Natural killer cell (primary cell): ENCODE measurements around the gene AVP. TPM values are rescaled to one million over a fixed set of nuclear protein-coding genes. Genes with fewer than 3 reads are reported as not detected.
"Not testable (repeated sequence)": the region's sequence is repeated elsewhere in the genome, so short reads cannot be mapped to it uniquely, and the experiment has no call there.

Experiments used
- ATAC-seq, 3 donors: fragments of 150-1000 bp in 2 of 3; fragments of 200-7000 bp in 1 of 3; cut with Tn5 transposase; 1 replicate in 1 of 3; 2 replicates in 2 of 3; pipeline ENCODE4 v1.10.0; 2021; ENCODE audit warnings: mild to moderate bottlenecking in 2 of 3, moderate library complexity in 2 of 3
- DNase-seq, 2 donors: peaks; one replicate each; pipeline versions ENCODE4 v3.0.0 to v3.0.0-alpha.2; 2013 to 2021; ENCODE audit warnings: mixed read lengths in 1 of 2
- H3K27ac ChIP-seq: one replicate; pipeline ENCODE4 v1.5.1; 2013; ENCODE audit warnings: mild to moderate bottlenecking, low read length
- H3K27me3 ChIP-seq: one replicate; pipeline ENCODE4 v1.6.1; 2013; ENCODE audit warnings: low read length; ENCODE audit not compliant: control insufficient read depth, insufficient read depth
- H3K36me3 ChIP-seq: one replicate; pipeline ENCODE4 v1.6.1; 2013; ENCODE audit warnings: low read length; ENCODE audit not compliant: control insufficient read depth, insufficient read depth
- H3K4me1 ChIP-seq: one replicate; pipeline ENCODE4 v1.6.1; 2013; ENCODE audit warnings: low read length; ENCODE audit not compliant: control insufficient read depth, insufficient read depth
- H3K4me3 ChIP-seq: one replicate; pipeline ENCODE4 v1.5.1; 2013; ENCODE audit warnings: low read length
- H3K9me3 ChIP-seq: one replicate; pipeline ENCODE4 v1.6.1; 2013; ENCODE audit warnings: low read length; ENCODE audit not compliant: control insufficient read depth, insufficient read depth
- H3K27ac Mint-ChIP-seq, 2 donors: one replicate each; pipeline ENCODE4 v1.8.0; 2022; ENCODE audit warnings: mild to moderate bottlenecking in 2 of 2, mixed read lengths in 2 of 2, moderate library complexity in 1 of 2
- H3K27me3 Mint-ChIP-seq, 2 donors: one replicate each; pipeline ENCODE4 v1.8.0; 2022; ENCODE audit warnings: low read depth in 2 of 2, mixed read lengths in 2 of 2
- H3K36me3 Mint-ChIP-seq: one replicate; pipeline ENCODE4 v1.8.0; 2022; ENCODE audit warnings: mixed read lengths
- H3K4me1 Mint-ChIP-seq, 2 donors: one replicate each; pipeline ENCODE4 v1.8.0; 2022; ENCODE audit warnings: mixed read lengths in 2 of 2
- H3K4me3 Mint-ChIP-seq: one replicate; pipeline ENCODE4 v1.8.0; 2022; ENCODE audit warnings: mild to moderate bottlenecking, moderate library complexity, mixed read lengths
- H3K9me3 Mint-ChIP-seq, 2 donors: one replicate each; pipeline ENCODE4 v1.8.0; 2022; ENCODE audit warnings: mixed read lengths in 2 of 2
- CTCF ChIP-seq: fragments of 200-600 bp; IDR thresholded peaks from one replicate; pipeline ENCODE4 v1.8.0; 2022; ENCODE audit warnings: antibody characterized with exemption
- WGBS: methylation state at CpG from one replicate; pipeline ENCODE4 v1.1.7; 2013; ENCODE audit warnings: missing lambda C conversion rate; ENCODE audit not compliant: insufficient coverage; 5-methylcytosine and 5-hydroxymethylcytosine counted together
- intact Hi-C: fragments of 100-400 bp; cut with micrococcal nuclease; formaldehyde crosslinking; loops from one replicate; pipeline ENCODE4 v1.14.2; 2022
- total RNA-seq, 4 donors: library from RNA; stranded (reverse); fragments of 120-200 nt in 1 of 4; gene quantifications; one replicate each; pipeline versions ENCODE4 v1.2.3 to v1.2.4, GENCODE V29; 2013 to 2022

The AVP gene
- total RNA-seq, 3 donors from 2014 or later (not counting 1 experiment from before 2014, with no cell fraction given), result not detected

GRCh38 chr20:3067139-3068014, 17.1 kb downstream of the AVP start:
- H3K4me1 Mint-ChIP-seq, result peaks cover 9 to 14% of the 10 kb centered on the region in 2 donors
- H3K4me3 Mint-ChIP-seq, result no peak overlapping the region
- intact Hi-C loops, result no loop called here
- H3K27ac Mint-ChIP-seq, result no peak overlapping the region
- ATAC-seq (no peak), DNase-seq (no peak)
- H3K27ac ChIP-seq, result no peak overlapping the region
- 83% methylated on average over 19 of the region's 23 CpGs for WGBS
- H3K9me3 Mint-ChIP-seq, result no peaks in the 10 kb centered on the region
- H3K36me3 ChIP-seq, result no peaks in the 10 kb centered on the region
- no peak for TF ChIP-seq CTCF
- peaks cover 5% of the 10 kb centered on the region for H3K27me3 ChIP-seq
- H3K27me3 Mint-ChIP-seq, result peaks cover 7 to 8% of the 10 kb centered on the region in 2 donors
- no peaks in the 10 kb centered on the region for H3K36me3 Mint-ChIP-seq
- H3K4me3 ChIP-seq, result no peak overlapping the region
- peaks cover 10% of the 10 kb centered on the region for H3K4me1 ChIP-seq
- H3K9me3 ChIP-seq, result no peaks in the 10 kb centered on the region

- H3K4me3 ChIP-seq, ATAC-seq, H3K36me3 ChIP-seq, H3K9me3 ChIP-seq, H3K9me3 Mint-ChIP-seq, H3K4me1 ChIP-seq, intact Hi-C loops, H3K27ac ChIP-seq, H3K4me1 Mint-ChIP-seq, H3K27me3 Mint-ChIP-seq, H3K4me3 Mint-ChIP-seq, DNase-seq, H3K27ac Mint-ChIP-seq, H3K27me3 ChIP-seq, H3K36me3 Mint-ChIP-seq: not testable (repeated sequence)
- 81% methylated on average over 6 of the region's 6 CpGs for WGBS
These were observed 20.4 kb downstream of the AVP start for GRCh38 chr20:3064119-3064518.

- 86% methylated on average over 3 of the region's 3 CpGs for WGBS
- intact Hi-C loops, result no loop called here
- H3K4me3 ChIP-seq, result no peak overlapping the region
- Mint-ChIP-seq H3K9me3 (no peaks in the 10 kb centered on the region), H3K27me3 (peaks cover 0 to 2% of the 10 kb centered on the region in 2 donors), H3K4me1 (no peaks in the 10 kb centered on the region), H3K36me3 (no peaks in the 10 kb centered on the region), H3K27ac (no peak overlapping the region), H3K4me3 (no peak overlapping the region)
- ATAC-seq, result no peak
- H3K36me3 ChIP-seq, result no peaks in the 10 kb centered on the region
- TF ChIP-seq CTCF, result no peak
- no peak overlapping the region for H3K27ac ChIP-seq
- DNase-seq, result no peak
- no peaks in the 10 kb centered on the region for H3K9me3 ChIP-seq
- no peaks in the 10 kb centered on the region for H3K27me3 ChIP-seq
- no peaks in the 10 kb centered on the region for H3K4me1 ChIP-seq
These were observed 25.0 kb downstream of the AVP start for GRCh38 chr20:3059489-3059888.

GRCh38 chr20:3051385-3052019, 33.0 kb downstream of the AVP start:
- no peak for ATAC-seq

More at GRCh38 chr20:3051385-3052019, 33.0 kb downstream of the AVP start:
- Mint-ChIP-seq H3K27ac (no peak overlapping the region), H3K4me1 (peaks cover 6 to 12% of the 10 kb centered on the region in 2 donors), H3K36me3 (no peaks in the 10 kb centered on the region), H3K4me3 (no peak overlapping the region), H3K9me3 (no peaks in the 10 kb centered on the region), H3K27me3 (no peaks in the 10 kb centered on the region)
- no peak overlapping the region for H3K27ac ChIP-seq
- H3K27me3 ChIP-seq, result no peaks in the 10 kb centered on the region
- no peak for TF ChIP-seq CTCF
- DNase-seq, result no peak
- H3K9me3 ChIP-seq, result no peaks in the 10 kb centered on the region
- WGBS, result 88% methylated on average over 6 of the region's 7 CpGs
- H3K36me3 ChIP-seq, result peaks cover 17% of the 10 kb centered on the region
- peaks cover 12% of the 10 kb centered on the region for H3K4me1 ChIP-seq
- intact Hi-C loops, result loop anchor here (5.0 kb wide), 1 partner anchor 106 kb away; the partner anchor contains the start of genes FASTKD5 and UBOX5
- H3K4me3 ChIP-seq, result no peak overlapping the region
